DMS153 treated with DMSO at 0.1 percent for 48 hours (cell line): ENCODE measurements around the gene SESN3.
"Not testable (repeated sequence)": the region's sequence is repeated elsewhere in the genome, so short reads cannot be mapped to it uniquely, and the experiment has no call there.

ENCODE experiments used
- DNase-seq: peaks from one replicate; lab custom pipeline; 2025; ENCODE audit not compliant: unreplicated experiment; lab: John Stamatoyannopoulos, UW

Gene SESN3

GRCh38 chr11:95231127-95231880 lies at the start of gene SESN3:
SESN3 (minus strand) TSS chr11:95231202; CDS start chr11:95230860, 342 bp downstream.
- DNase-seq: peak; percentile 97

GRCh38 chr11:95279921-95280868 lies 49.2 kb upstream of the SESN3 start:
- DNase-seq: no peak

- DNase-seq: no peak
These were observed 46.9 kb upstream of the SESN3 start for GRCh38 chr11:95277868-95278267.

GRCh38 chr11:95276139-95276538 lies 45.1 kb upstream of the SESN3 start:
- no peak for DNase-seq

- not testable (repeated sequence) for DNase-seq
These were observed 42.6 kb upstream of the SESN3 start for GRCh38 chr11:95273618-95274017.

- no peak for DNase-seq
These were observed 38.2 kb upstream of the SESN3 start for GRCh38 chr11:95269036-95269819.

GRCh38 chr11:95268391-95268790 lies 37.4 kb upstream of the SESN3 start:
- DNase-seq: no peak

- no peak for DNase-seq
These were observed 36.7 kb upstream of the SESN3 start for GRCh38 chr11:95267601-95268213.

- no peak for DNase-seq
These were observed 35.9 kb upstream of the SESN3 start for GRCh38 chr11:95266751-95267374.

- DNase-seq: no peak
These were observed 33.9 kb upstream of the SESN3 start for GRCh38 chr11:95264881-95265280.

GRCh38 chr11:95262994-95263765 lies 32.2 kb upstream of the SESN3 start:
- DNase-seq: no peak

- DNase-seq: no peak
These were observed 26.5 kb upstream of the SESN3 start for GRCh38 chr11:95257456-95257971.

- no peak for DNase-seq
These were observed 25.3 kb upstream of the SESN3 start for GRCh38 chr11:95256321-95256779.

- peak; percentile 27 for DNase-seq
These were observed 24.5 kb upstream of the SESN3 start for GRCh38 chr11:95255251-95256145.

GRCh38 chr11:95254716-95255115 lies 23.7 kb upstream of the SESN3 start:
- no peak for DNase-seq

GRCh38 chr11:95254131-95254704 lies 23.2 kb upstream of the SESN3 start:
- DNase-seq: peak; percentile 76

GRCh38 chr11:95253141-95253540 lies 22.1 kb upstream of the SESN3 start:
- no peak for DNase-seq

GRCh38 chr11:95252586-95252985 lies 21.6 kb upstream of the SESN3 start:
- DNase-seq: no peak
